Panc1 (cell line): Measurements from ENCODE around the gene MTHFR. TPM values are rescaled to one million over a fixed set of nuclear protein-coding genes. Genes with fewer than 3 reads are reported as not detected.

Source experiments
- ATAC-seq: fragments of 200-7000 bp; cut with Tn5 transposase; 2 replicates; pipeline ENCODE4 v1.9.1; 2020; ENCODE audit warnings: mild to moderate bottlenecking, moderate library complexity
- BruUV-seq: library from RNA; stranded (reverse); fragments of 400-500 nt; replicated peaks from 2 replicates; lab custom pipeline; 2021; lab: Mats Ljungman, UMichigan
- CTCF ChIA-PET: fragments of 300-600 bp; sonication (Branson Sonifier 250); formaldehyde crosslinking; loops from one replicate; lab custom pipeline; 2022; ENCODE audit warnings: antibody characterized with exemption; lab: Charles Lee
- POLR2A ChIA-PET: fragments of 300-600 bp; sonication (Branson Sonifier 250); formaldehyde crosslinking; loops from one replicate; lab custom pipeline; 2022; ENCODE audit warnings: antibody characterized with exemption; lab: Charles Lee
- DNase-seq: peaks from one replicate; pipeline ENCODE4 v3.0.0-alpha.2; 2010; ENCODE audit warnings: low read depth, low spot score
- H3K27ac ChIP-seq: 2 replicates; pipeline ENCODE4 v1.5.1; 2011; ENCODE audit warnings: mild to moderate bottlenecking, low read length, inconsistent platforms
- H3K27me3 ChIP-seq: fragments of 200-500 bp; sonication (Bioruptor generic); 2 replicates; pipeline ENCODE4 v1.6.0; 2014; ENCODE audit warnings: low read length, inconsistent platforms; ENCODE audit not compliant: control insufficient read depth, insufficient read depth
- H3K36me3 ChIP-seq: fragments of 200-500 bp; sonication (Bioruptor generic); 2 replicates; pipeline ENCODE4 v1.5.1; 2014; ENCODE audit warnings: inconsistent platforms, mild to moderate bottlenecking, low read length, moderate library complexity; ENCODE audit not compliant: control insufficient read depth, insufficient read depth
- H3K4me1 ChIP-seq: 2 replicates; pipeline ENCODE4 v1.5.1; 2011; ENCODE audit warnings: inconsistent platforms, mild to moderate bottlenecking, low read length, moderate library complexity; ENCODE audit not compliant: control insufficient read depth, insufficient read depth
- H3K4me3 ChIP-seq, 2 experiments: 2 replicates each; pipeline ENCODE4 v1.5.1; 2011 to 2012; ENCODE audit warnings: low read depth in 2 of 2, low read length in 2 of 2, mild to moderate bottlenecking in 2 of 2, inconsistent platforms in 1 of 2, moderate library complexity in 1 of 2
- H3K9me3 ChIP-seq: fragments of 200-500 bp; sonication (Bioruptor generic); 2 replicates; pipeline ENCODE4 v1.5.1; 2014; ENCODE audit warnings: low read depth, mild to moderate bottlenecking, inconsistent platforms, low read length, moderate library complexity; ENCODE audit not compliant: control insufficient read depth, insufficient read depth
- POLR2AphosphoS5 ChIP-seq: IDR thresholded peaks from 2 replicates; pipeline ENCODE4 v1.6.1; 2012; ENCODE audit warnings: mild to moderate bottlenecking, low read depth, low read length, moderate library complexity
- SIN3A ChIP-seq: IDR thresholded peaks from 2 replicates; pipeline ENCODE4 v1.6.1; 2012; ENCODE audit warnings: low read depth, mild to moderate bottlenecking, low read length, moderate library complexity, borderline replicate concordance; ENCODE audit not compliant: insufficient read depth
- TCF7L2 ChIP-seq: IDR thresholded peaks from 2 replicates; pipeline ENCODE4 v1.6.1; 2011; ENCODE audit warnings: mild to moderate bottlenecking, low read depth, low read length, inconsistent platforms
- in situ Hi-C: cut with HindIII; loops from 2 replicates; pipeline ENCODE4 v1.10.0; 2016; ENCODE audit warnings: low sequenced_read_pairs, low pct_unique_long_range_greater_than_20kb
- intact Hi-C: fragments of 100-400 bp; cut with micrococcal nuclease; formaldehyde crosslinking; loops from one replicate; pipeline ENCODE4 v1.10.0; 2022; ENCODE audit not compliant: unreplicated experiment
- total RNA-seq: library from RNA; stranded (reverse); gene quantifications from one replicate; pipeline ENCODE4 v1.2.1, GENCODE V29; 2021; ENCODE audit not compliant: unreplicated experiment
- TF ChIP-seq, protein P1 (sequence below), 2 experiments: IDR thresholded peaks; 2 replicates each; pipeline ENCODE4 v1.6.1; 2011 to 2012; ENCODE audit warnings: low read depth in 2 of 2, control low read depth in 1 of 2, low read length in 1 of 2, mild to moderate bottlenecking in 1 of 2, moderate library complexity in 1 of 2; ENCODE audit not compliant: insufficient read depth in 1 of 2
- TF ChIP-seq, protein P2 (sequence below): fragments of 450-650 bp; IDR thresholded peaks from 2 replicates; pipeline ENCODE4 v1.5.1; 2017; ENCODE audit warnings: mild to moderate bottlenecking

The MTHFR gene
- total RNA-seq, 1 experiment from 2014 or later, result 37.4 TPM

DNA sequence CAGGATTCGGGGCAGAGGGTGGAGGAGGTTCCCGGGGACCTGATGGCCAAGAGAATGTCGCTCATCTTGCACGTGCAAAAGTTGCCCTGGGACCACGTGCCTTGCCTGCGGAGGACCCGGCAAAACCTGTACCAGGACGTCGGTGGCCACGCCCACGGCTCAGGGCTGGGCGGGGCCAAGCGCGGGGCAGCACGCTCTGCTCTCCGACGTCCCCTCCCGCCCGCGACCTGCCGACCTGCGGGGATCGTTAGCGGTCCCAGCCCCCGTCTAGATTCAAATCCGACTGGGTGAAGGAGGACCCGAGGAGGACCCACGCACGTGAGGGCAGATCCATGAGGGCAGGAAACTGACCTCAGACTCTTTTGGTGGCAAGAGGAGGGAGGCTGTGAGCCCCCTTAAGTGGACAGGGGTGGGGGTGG is 43.8 kb downstream of the MTHFR start, which contains the start of gene C1orf167:
C1orf167 (plus strand) TSS at position 206 of the 419 bp plus-strand sequence. CDS start 2,208 bp downstream, outside the sequence.
- no TSS peak for BruUV-seq

DNA sequence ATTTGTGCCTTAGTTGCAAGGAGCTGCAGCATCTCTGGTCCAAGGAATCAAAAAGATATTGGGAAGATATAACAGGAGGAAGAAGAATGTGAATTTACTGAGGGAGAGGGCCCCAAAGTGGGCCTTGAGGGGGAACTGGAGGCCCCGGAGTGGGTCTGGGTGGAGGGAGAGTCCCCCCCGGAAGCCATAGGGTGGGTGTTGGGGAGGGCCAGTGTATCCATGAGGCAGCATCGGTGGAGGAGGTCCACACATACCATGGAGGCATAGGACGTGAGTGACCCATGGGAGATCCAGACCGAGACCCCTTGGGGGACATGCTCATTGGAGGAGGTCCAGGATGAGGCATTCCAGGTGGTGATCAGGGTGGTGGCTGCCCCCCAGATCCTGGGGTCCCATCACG is 44.5 kb downstream of the MTHFR start:
- Histone ChIP-seq H3K4me3 (no peak overlapping the region), H3K27ac (no peak overlapping the region), H3K27me3 (no peaks in the 10 kb centered on the region), H3K4me1 (no peaks in the 10 kb centered on the region), H3K9me3 (no peaks in the 10 kb centered on the region), H3K36me3 (no peaks in the 10 kb centered on the region)
- BruUV-seq, result no TSS peak
- intact Hi-C loops, result no loop called here
- DNase-seq (no peak), ATAC-seq (no peak)
- POLR2A ChIA-PET, result no interaction called here
- CTCF ChIA-PET, result no interaction called here
- TF ChIP-seq POLR2AphosphoS5, result no peak
- TF ChIP-seq, protein P1, sequence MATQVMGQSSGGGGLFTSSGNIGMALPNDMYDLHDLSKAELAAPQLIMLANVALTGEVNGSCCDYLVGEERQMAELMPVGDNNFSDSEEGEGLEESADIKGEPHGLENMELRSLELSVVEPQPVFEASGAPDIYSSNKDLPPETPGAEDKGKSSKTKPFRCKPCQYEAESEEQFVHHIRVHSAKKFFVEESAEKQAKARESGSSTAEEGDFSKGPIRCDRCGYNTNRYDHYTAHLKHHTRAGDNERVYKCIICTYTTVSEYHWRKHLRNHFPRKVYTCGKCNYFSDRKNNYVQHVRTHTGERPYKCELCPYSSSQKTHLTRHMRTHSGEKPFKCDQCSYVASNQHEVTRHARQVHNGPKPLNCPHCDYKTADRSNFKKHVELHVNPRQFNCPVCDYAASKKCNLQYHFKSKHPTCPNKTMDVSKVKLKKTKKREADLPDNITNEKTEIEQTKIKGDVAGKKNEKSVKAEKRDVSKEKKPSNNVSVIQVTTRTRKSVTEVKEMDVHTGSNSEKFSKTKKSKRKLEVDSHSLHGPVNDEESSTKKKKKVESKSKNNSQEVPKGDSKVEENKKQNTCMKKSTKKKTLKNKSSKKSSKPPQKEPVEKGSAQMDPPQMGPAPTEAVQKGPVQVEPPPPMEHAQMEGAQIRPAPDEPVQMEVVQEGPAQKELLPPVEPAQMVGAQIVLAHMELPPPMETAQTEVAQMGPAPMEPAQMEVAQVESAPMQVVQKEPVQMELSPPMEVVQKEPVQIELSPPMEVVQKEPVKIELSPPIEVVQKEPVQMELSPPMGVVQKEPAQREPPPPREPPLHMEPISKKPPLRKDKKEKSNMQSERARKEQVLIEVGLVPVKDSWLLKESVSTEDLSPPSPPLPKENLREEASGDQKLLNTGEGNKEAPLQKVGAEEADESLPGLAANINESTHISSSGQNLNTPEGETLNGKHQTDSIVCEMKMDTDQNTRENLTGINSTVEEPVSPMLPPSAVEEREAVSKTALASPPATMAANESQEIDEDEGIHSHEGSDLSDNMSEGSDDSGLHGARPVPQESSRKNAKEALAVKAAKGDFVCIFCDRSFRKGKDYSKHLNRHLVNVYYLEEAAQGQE (IDR thresholded peaks at IDR 0.05; ENCODE audit: insufficient read depth in 1 of 2, low read depth in 2 of 2, low read length in 1 of 2), result no peak
- TF ChIP-seq SIN3A, result no peak
- TF ChIP-seq TCF7L2, result no peak
- TF ChIP-seq, protein P2, sequence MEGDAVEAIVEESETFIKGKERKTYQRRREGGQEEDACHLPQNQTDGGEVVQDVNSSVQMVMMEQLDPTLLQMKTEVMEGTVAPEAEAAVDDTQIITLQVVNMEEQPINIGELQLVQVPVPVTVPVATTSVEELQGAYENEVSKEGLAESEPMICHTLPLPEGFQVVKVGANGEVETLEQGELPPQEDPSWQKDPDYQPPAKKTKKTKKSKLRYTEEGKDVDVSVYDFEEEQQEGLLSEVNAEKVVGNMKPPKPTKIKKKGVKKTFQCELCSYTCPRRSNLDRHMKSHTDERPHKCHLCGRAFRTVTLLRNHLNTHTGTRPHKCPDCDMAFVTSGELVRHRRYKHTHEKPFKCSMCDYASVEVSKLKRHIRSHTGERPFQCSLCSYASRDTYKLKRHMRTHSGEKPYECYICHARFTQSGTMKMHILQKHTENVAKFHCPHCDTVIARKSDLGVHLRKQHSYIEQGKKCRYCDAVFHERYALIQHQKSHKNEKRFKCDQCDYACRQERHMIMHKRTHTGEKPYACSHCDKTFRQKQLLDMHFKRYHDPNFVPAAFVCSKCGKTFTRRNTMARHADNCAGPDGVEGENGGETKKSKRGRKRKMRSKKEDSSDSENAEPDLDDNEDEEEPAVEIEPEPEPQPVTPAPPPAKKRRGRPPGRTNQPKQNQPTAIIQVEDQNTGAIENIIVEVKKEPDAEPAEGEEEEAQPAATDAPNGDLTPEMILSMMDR, result no peak
- in situ Hi-C loops, result no loop called here

More for the DNA sequence above, 43.8 kb downstream of the MTHFR start, which contains the start of gene C1orf167:
- no peak within 1 kb of the TSS for H3K27ac ChIP-seq
- ATAC-seq (peak; percentile 31; the same call in 1 of the 2 replicates), DNase-seq (no peak)
- in situ Hi-C loops (no loop called here), intact Hi-C loops (no loop called here)
- no peaks in the 10 kb centered on the region for H3K27me3 ChIP-seq
- H3K9me3 ChIP-seq, result no peaks in the 10 kb centered on the region
- TF ChIP-seq POLR2AphosphoS5 (no peak), SIN3A (no peak)
- TF ChIP-seq, protein P2, result no peak
- TF ChIP-seq, protein P1 (IDR thresholded peaks at IDR 0.05; ENCODE audit: insufficient read depth in 1 of 2, low read depth in 2 of 2, low read length in 1 of 2), result no peak
- no peaks in the 10 kb centered on the region for H3K4me1 ChIP-seq
- ChIA-PET POLR2A (interaction anchor here (0.8 kb wide), 1 partner anchor 146 kb away, joined by 3 read pairs; no protein-coding TSS in a partner anchor), CTCF (no interaction called here)
- H3K36me3 ChIP-seq, result no peaks in the 10 kb centered on the region
- no peak within 1 kb of the TSS for H3K4me3 ChIP-seq
